Mesothelial cell of epicardium (in vitro differentiated cells): ENCODE results near the gene MARCHF3. TPM values are rescaled to one million over a fixed set of nuclear protein-coding genes. Genes with fewer than 3 reads are reported as not detected.
"Not testable (repeated sequence)": the region's sequence is repeated elsewhere in the genome, so short reads cannot be mapped to it uniquely, and the experiment has no call there.

Source experiments
- DNase-seq, 2 experiments: peaks; one replicate each; pipeline ENCODE4 v3.0.0; 2021; ENCODE audit warnings: low spot score in 2 of 2; ENCODE audit not compliant: unreplicated experiment in 2 of 2
- H3K27ac Mint-ChIP-seq: 2 replicates; pipeline ENCODE4 v1.8.0; 2021; ENCODE audit warnings: mixed read lengths
- H3K27me3 Mint-ChIP-seq: 2 replicates; pipeline ENCODE4 v1.8.0; 2021; ENCODE audit warnings: low read depth, mixed read lengths
- H3K36me3 Mint-ChIP-seq: 2 replicates; pipeline ENCODE4 v1.8.0; 2021; ENCODE audit warnings: mixed read lengths
- H3K4me1 Mint-ChIP-seq: 2 replicates; pipeline ENCODE4 v1.8.0; 2021; ENCODE audit warnings: mixed read lengths
- H3K4me3 Mint-ChIP-seq: 2 replicates; pipeline ENCODE4 v1.8.0; 2021; ENCODE audit warnings: mild to moderate bottlenecking, moderate library complexity, mixed read lengths
- H3K9me3 Mint-ChIP-seq: 2 replicates; pipeline ENCODE4 v1.8.0; 2021; ENCODE audit warnings: mixed read lengths
- CTCF ChIP-seq: fragments of 200-600 bp; sonication (generic); IDR thresholded peaks from one replicate; pipeline ENCODE4 v1.5.0; 2021; ENCODE audit warnings: antibody characterized with exemption; ENCODE audit not compliant: unreplicated experiment
- total RNA-seq: library from RNA; stranded (reverse); gene quantifications from 3 replicates; pipeline ENCODE4 v1.2.1, GENCODE V29; 2021

Gene MARCHF3
- total RNA-seq, 1 donor from 2014 or later, result 9.4 TPM

GRCh38 chr5:127009784-127010183 is 20.6 kb downstream of the MARCHF3 start:
- Mint-ChIP-seq H3K9me3 (no peaks in the 10 kb centered on the region), H3K27me3 (no peaks in the 10 kb centered on the region), H3K4me1 (peaks cover 15% of the 10 kb centered on the region), H3K27ac (no peak overlapping the region), H3K4me3 (no peak overlapping the region), H3K36me3 (no peaks in the 10 kb centered on the region)
- no peak for TF ChIP-seq CTCF
- DNase-seq, result no peak

- TF ChIP-seq CTCF, result no peak
- Mint-ChIP-seq H3K4me1 (peaks cover 12% of the 10 kb centered on the region), H3K27ac (no peak overlapping the region), H3K4me3 (no peak overlapping the region), H3K27me3 (no peaks in the 10 kb centered on the region), H3K9me3 (no peaks in the 10 kb centered on the region), H3K36me3 (no peaks in the 10 kb centered on the region)
- no peak for DNase-seq
Observed at GRCh38 chr5:127008300-127008975, 21.9 kb downstream of the MARCHF3 start.

- no peaks in the 10 kb centered on the region for H3K9me3 Mint-ChIP-seq
- no peaks in the 10 kb centered on the region for H3K36me3 Mint-ChIP-seq
- no peak for DNase-seq
- no peaks in the 10 kb centered on the region for H3K27me3 Mint-ChIP-seq
- no peak overlapping the region for H3K4me3 Mint-ChIP-seq
- peaks cover 8% of the 10 kb centered on the region for H3K4me1 Mint-ChIP-seq
- TF ChIP-seq CTCF, result no peak
- H3K27ac Mint-ChIP-seq, result no peak overlapping the region
Observed at GRCh38 chr5:127007522-127007921, 22.8 kb downstream of the MARCHF3 start.

- DNase-seq, result no peak
- Mint-ChIP-seq H3K27ac (no peak overlapping the region), H3K4me3 (no peak overlapping the region), H3K36me3 (no peaks in the 10 kb centered on the region), H3K27me3 (no peaks in the 10 kb centered on the region), H3K9me3 (no peaks in the 10 kb centered on the region), H3K4me1 (peaks cover 13% of the 10 kb centered on the region)
- no peak for TF ChIP-seq CTCF
Observed at GRCh38 chr5:127006744-127007143, 23.6 kb downstream of the MARCHF3 start.

GRCh38 chr5:127005282-127005681 is 25.1 kb downstream of the MARCHF3 start:
- H3K9me3 Mint-ChIP-seq, H3K36me3 Mint-ChIP-seq: not testable (repeated sequence)

GRCh38 chr5:127004721-127005120 is 25.6 kb downstream of the MARCHF3 start:
- no peaks in the 10 kb centered on the region for H3K36me3 Mint-ChIP-seq
- no peak overlapping the region for H3K27ac Mint-ChIP-seq
- DNase-seq, result no peak
- H3K27me3 Mint-ChIP-seq, result no peaks in the 10 kb centered on the region
- H3K4me1 Mint-ChIP-seq, result peaks cover 18% of the 10 kb centered on the region
- no peak for TF ChIP-seq CTCF
- no peaks in the 10 kb centered on the region for H3K9me3 Mint-ChIP-seq
- H3K4me3 Mint-ChIP-seq, result no peak overlapping the region

More at GRCh38 chr5:127005282-127005681, 25.1 kb downstream of the MARCHF3 start:
- not testable (repeated sequence) for DNase-seq, H3K27me3 Mint-ChIP-seq, H3K27ac Mint-ChIP-seq, H3K4me3 Mint-ChIP-seq
- peaks cover 18% of the 10 kb centered on the region for H3K4me1 Mint-ChIP-seq
